Skeletal muscle tissue (tissue), 4 donors: ENCODE results near the gene TMIGD3. TPM values are rescaled to one million over a fixed set of nuclear protein-coding genes. Genes with fewer than 3 reads are reported as not detected.

Experiments
- H3K27ac ChIP-seq: one replicate; pipeline ENCODE4 v1.7.0; 2013; ENCODE audit warnings: mild to moderate bottlenecking, low read depth, low read length, inconsistent platforms
- H3K27me3 ChIP-seq, 3 donors: one replicate each; pipeline ENCODE4 v1.7.0; 2013; ENCODE audit warnings: low read length in 3 of 3; ENCODE audit not compliant: control insufficient read depth in 3 of 3, insufficient read depth in 3 of 3
- H3K36me3 ChIP-seq, 3 donors: one replicate each; pipeline ENCODE4 v1.7.0; 2013; ENCODE audit warnings: low read length in 3 of 3; ENCODE audit not compliant: control insufficient read depth in 3 of 3, insufficient read depth in 3 of 3
- H3K4me1 ChIP-seq, 3 donors: one replicate each; pipeline ENCODE4 v1.7.0; 2013; ENCODE audit warnings: low read length in 3 of 3, mild to moderate bottlenecking in 3 of 3; ENCODE audit not compliant: control insufficient read depth in 3 of 3, insufficient read depth in 3 of 3
- H3K4me3 ChIP-seq, 3 donors: one replicate each; pipeline ENCODE4 v1.7.0; 2013; ENCODE audit warnings: low read length in 3 of 3
- H3K9ac ChIP-seq, 3 donors: one replicate each; pipeline ENCODE4 v1.7.0; 2013; ENCODE audit warnings: low read length in 3 of 3, mild to moderate bottlenecking in 3 of 3, moderate library complexity in 2 of 3, low read depth in 1 of 3
- H3K9me3 ChIP-seq, 3 donors: one replicate each; pipeline ENCODE4 v1.7.0; 2013; ENCODE audit warnings: low read length in 3 of 3; ENCODE audit not compliant: control insufficient read depth in 3 of 3
- total RNA-seq: library from RNA; depleted of rRNA; stranded (reverse); fragments of >200 nt; gene quantifications from one replicate; pipeline ENCODE4 v1.2.3, GENCODE V29; 2014
- donor health status: Osteomylitis.

The TMIGD3 gene
- total RNA-seq, 1 donor from 2014 or later, result 1.6 TPM

GRCh38 chr1:111480674-111481073 is 22.8 kb downstream of the TMIGD3 start:
- Histone ChIP-seq H3K27ac (no peak overlapping the region), H3K36me3 (peaks cover 2 to 15% (median 14%) of the 10 kb centered on the region in 3 donors), H3K27me3 (no peaks in the 10 kb centered on the region), H3K9me3 (no peaks in the 10 kb centered on the region), H3K9ac (no peak overlapping the region), H3K4me1 (peaks cover 9 to 15% (median 13%) of the 10 kb centered on the region in 3 donors), H3K4me3 (no peak overlapping the region)

GRCh38 chr1:111476761-111477309 is 26.6 kb downstream of the TMIGD3 start:
- H3K9ac ChIP-seq, result no peak overlapping the region
- H3K36me3 ChIP-seq, result peaks cover 2 to 21% (median 20%) of the 10 kb centered on the region in 3 donors
- no peak overlapping the region for H3K4me3 ChIP-seq
- H3K4me1 ChIP-seq, result peaks cover 2 to 9% (median 8%) of the 10 kb centered on the region in 3 donors
- no peaks in the 10 kb centered on the region for H3K9me3 ChIP-seq
- no peaks in the 10 kb centered on the region for H3K27me3 ChIP-seq
- no peak overlapping the region for H3K27ac ChIP-seq

GRCh38 chr1:111476214-111476613 is 27.2 kb downstream of the TMIGD3 start:
- Histone ChIP-seq H3K36me3 (peaks cover 2 to 25% (median 24%) of the 10 kb centered on the region in 3 donors), H3K4me1 (peaks cover 0 to 7% (median 7%) of the 10 kb centered on the region in 3 donors), H3K9me3 (no peaks in the 10 kb centered on the region), H3K4me3 (no peak overlapping the region), H3K27ac (no peak overlapping the region), H3K9ac (no peak overlapping the region), H3K27me3 (no peaks in the 10 kb centered on the region)

- Histone ChIP-seq H3K36me3 (peaks cover 2 to 29% (median 28%) of the 10 kb centered on the region in 3 donors), H3K4me3 (no peak overlapping the region)
Measured at GRCh38 chr1:111475701-111476100, 27.7 kb downstream of the TMIGD3 start.

GRCh38 chr1:111474521-111474920 is 28.9 kb downstream of the TMIGD3 start:
- Histone ChIP-seq H3K36me3 (peaks cover 11 to 40% (median 39%) of the 10 kb centered on the region in 3 donors), H3K9ac (no peak overlapping the region), H3K4me3 (peak overlapping the region in 1 of 3 donors; percentile 2), H3K27ac (no peak overlapping the region), H3K27me3 (no peaks in the 10 kb centered on the region), H3K4me1 (peaks cover 0 to 7% (median 7%) of the 10 kb centered on the region in 3 donors), H3K9me3 (no peaks in the 10 kb centered on the region)

More at GRCh38 chr1:111475701-111476100, 27.7 kb downstream of the TMIGD3 start:
- Histone ChIP-seq H3K9ac (no peak overlapping the region), H3K27me3 (no peaks in the 10 kb centered on the region), H3K27ac (no peak overlapping the region), H3K9me3 (no peaks in the 10 kb centered on the region), H3K4me1 (peaks cover 0 to 7% (median 7%) of the 10 kb centered on the region in 3 donors)

GRCh38 chr1:111474106-111474505 is 29.3 kb downstream of the TMIGD3 start:
- Histone ChIP-seq H3K9ac (no peak overlapping the region), H3K4me3 (peak overlapping the region in 1 of 3 donors; percentile 16), H3K27ac (no peak overlapping the region)

GRCh38 chr1:111471538-111471937 is 31.9 kb downstream of the TMIGD3 start:
- Histone ChIP-seq H3K27me3 (no peaks in the 10 kb centered on the region), H3K36me3 (peaks cover 20 to 47% (median 44%) of the 10 kb centered on the region in 3 donors), H3K9ac (no peak overlapping the region), H3K27ac (peak overlapping the region; percentile 22), H3K4me1 (peaks cover 0 to 4% (median 3%) of the 10 kb centered on the region in 3 donors), H3K4me3 (no peak overlapping the region), H3K9me3 (no peaks in the 10 kb centered on the region)

More at GRCh38 chr1:111474106-111474505, 29.3 kb downstream of the TMIGD3 start:
- peaks cover 12 to 44% (median 43%) of the 10 kb centered on the region in 3 donors for H3K36me3 ChIP-seq
- no peaks in the 10 kb centered on the region for H3K9me3 ChIP-seq
- H3K27me3 ChIP-seq, result no peaks in the 10 kb centered on the region
- peaks cover 0 to 7% (median 7%) of the 10 kb centered on the region in 3 donors for H3K4me1 ChIP-seq

GRCh38 chr1:111471012-111471411 is 32.4 kb downstream of the TMIGD3 start:
- H3K4me3 ChIP-seq, result no peak overlapping the region
- H3K9me3 ChIP-seq, result no peaks in the 10 kb centered on the region
- no peaks in the 10 kb centered on the region for H3K27me3 ChIP-seq
- H3K9ac ChIP-seq, result no peak overlapping the region
- peaks cover 0 to 2% (median 1%) of the 10 kb centered on the region in 3 donors for H3K4me1 ChIP-seq
- peak overlapping the region; percentile 22 for H3K27ac ChIP-seq
- H3K36me3 ChIP-seq, result peaks cover 20 to 47% (median 44%) of the 10 kb centered on the region in 3 donors

- H3K27ac ChIP-seq, result no peak overlapping the region
- no peak overlapping the region for H3K9ac ChIP-seq
- H3K36me3 ChIP-seq, result peaks cover 20 to 45% (median 44%) of the 10 kb centered on the region in 3 donors
- H3K27me3 ChIP-seq, result no peaks in the 10 kb centered on the region
- no peaks in the 10 kb centered on the region for H3K4me1 ChIP-seq
- no peak overlapping the region for H3K4me3 ChIP-seq
- H3K9me3 ChIP-seq, result no peaks in the 10 kb centered on the region
Measured at GRCh38 chr1:111470596-111470995, 32.8 kb downstream of the TMIGD3 start.

GRCh38 chr1:111469539-111469938 is 33.9 kb downstream of the TMIGD3 start:
- Histone ChIP-seq H3K4me3 (no peak overlapping the region), H3K9ac (no peak overlapping the region), H3K36me3 (peaks cover 20 to 51% (median 43%) of the 10 kb centered on the region in 3 donors), H3K27me3 (no peaks in the 10 kb centered on the region), H3K9me3 (no peaks in the 10 kb centered on the region), H3K27ac (no peak overlapping the region), H3K4me1 (no peaks in the 10 kb centered on the region)
